Smooth muscle cell (in vitro differentiated cells): ENCODE data around the gene CENPX. TPM values are rescaled to one million over a fixed set of nuclear protein-coding genes. Genes with fewer than 3 reads are reported as not detected.

Source experiments
- DNase-seq: peaks from one replicate; lab custom pipeline; 2025; ENCODE audit not compliant: unreplicated experiment; lab: John Stamatoyannopoulos, UW
- H2AFZ ChIP-seq: fragments of 200-600 bp; sonication (generic); 2 replicates; pipeline ENCODE4 v1.6.0; 2016; ENCODE audit warnings: antibody characterized with exemption, low read depth, mild to moderate bottlenecking
- H3F3A ChIP-seq: fragments of 200-600 bp; sonication (generic); 2 replicates; pipeline ENCODE4 v1.6.0; 2017; ENCODE audit warnings: antibody characterized with exemption, low read depth
- H3K27ac ChIP-seq: fragments of 200-600 bp; sonication (generic); 2 replicates; pipeline ENCODE4 v1.5.1; 2016; ENCODE audit warnings: low read depth, mild to moderate bottlenecking
- H3K27me3 ChIP-seq: fragments of 200-600 bp; sonication (generic); 2 replicates; pipeline ENCODE4 v1.6.1; 2016; ENCODE audit warnings: low read depth, mild to moderate bottlenecking
- H3K36me3 ChIP-seq: fragments of 200-600 bp; sonication (generic); 2 replicates; pipeline ENCODE4 v1.5.1; 2016; ENCODE audit warnings: low read depth
- H3K4me1 ChIP-seq: fragments of 200-600 bp; sonication (generic); 2 replicates; pipeline ENCODE4 v1.5.1; 2016; ENCODE audit warnings: low read depth
- H3K4me2 ChIP-seq: fragments of 200-600 bp; sonication (generic); 2 replicates; pipeline ENCODE4 v1.6.0; 2016; ENCODE audit warnings: mild to moderate bottlenecking
- H3K4me3 ChIP-seq: fragments of 200-600 bp; sonication (generic); 2 replicates; pipeline ENCODE4 v1.5.1; 2016; ENCODE audit warnings: mild to moderate bottlenecking
- H3K79me2 ChIP-seq: fragments of 200-600 bp; sonication (generic); 2 replicates; pipeline ENCODE4 v1.6.0; 2016; ENCODE audit warnings: low read depth, mild to moderate bottlenecking
- H3K9ac ChIP-seq: fragments of 200-600 bp; sonication (generic); 2 replicates; pipeline ENCODE4 v1.6.0; 2016; ENCODE audit warnings: low read depth
- H3K9me3 ChIP-seq: fragments of 200-600 bp; sonication (generic); replicated peaks from 2 replicates; pipeline ENCODE4 v1.5.1; 2016; ENCODE audit warnings: low read depth
- H4K20me1 ChIP-seq: fragments of 200-600 bp; sonication (generic); 2 replicates; pipeline ENCODE4 v1.6.0; 2016; ENCODE audit warnings: low read depth
- CTCF ChIP-seq: fragments of 200-600 bp; sonication (generic); IDR thresholded peaks from 2 replicates; pipeline ENCODE4 v1.5.1; 2017; ENCODE audit warnings: borderline replicate concordance, mild to moderate bottlenecking, antibody characterized with exemption; ENCODE audit not compliant: insufficient read depth, poor library complexity, severe bottlenecking
- WGBS: methylation state at CpG from one replicate; pipeline ENCODE4 v1.1.7; 2016; ENCODE audit warnings: low lambda C conversion rate; 5-methylcytosine and 5-hydroxymethylcytosine counted together
- polyA plus RNA-seq: library from polyadenylated mRNA; unstranded; fragments of >200 nt; fragmentation: Nextera tagmentation; extraction: Ambion mirVana; gene quantifications from 2 replicates; pipeline ENCODE4 v1.2.1, GENCODE V29; 2016
- total RNA-seq: library from RNA; depleted of rRNA; stranded (reverse); fragments of >200 nt; gene quantifications from 2 replicates; pipeline ENCODE4 v1.2.3, GENCODE V29; 2014

The CENPX gene
- total and polyA plus RNA-seq, 2 experiments from 2014 or later, result 44.6 to 57.5 TPM

GRCh38 chr17:82016061-82016874, 6.4 kb downstream of the CENPX start:
- no peaks in the 10 kb centered on the region for H3K36me3 ChIP-seq
- 95% methylated on average over 26 of the region's 28 CpGs for WGBS
- H3K4me1 ChIP-seq, result no peaks in the 10 kb centered on the region
- H3K9ac ChIP-seq, result no peak overlapping the region
- H4K20me1 ChIP-seq, result peaks cover 18% of the 10 kb centered on the region
- DNase-seq, result no peak
- H3K27ac ChIP-seq, result no peak overlapping the region
- H3F3A ChIP-seq, result no peaks in the 10 kb centered on the region
- no peak overlapping the region for H3K4me2 ChIP-seq
- H3K9me3 ChIP-seq, result no peaks in the 10 kb centered on the region
- no peak for TF ChIP-seq CTCF
- H3K27me3 ChIP-seq, result no peaks in the 10 kb centered on the region
- H3K79me2 ChIP-seq, result no peaks in the 10 kb centered on the region
- no peak overlapping the region for H3K4me3 ChIP-seq
- no peak overlapping the region for H2AFZ ChIP-seq

- no peak overlapping the region for H3K27ac ChIP-seq
- no peaks in the 10 kb centered on the region for H3K79me2 ChIP-seq
- no peak for DNase-seq
- H3K27me3 ChIP-seq, result no peaks in the 10 kb centered on the region
- no peak overlapping the region for H3K4me2 ChIP-seq
- H3K9me3 ChIP-seq, result no peaks in the 10 kb centered on the region
- WGBS, result 87% methylated on average over 21 of the region's 24 CpGs
- no peaks in the 10 kb centered on the region for H3F3A ChIP-seq
- H3K4me3 ChIP-seq, result no peak overlapping the region
- H4K20me1 ChIP-seq, result peaks cover 10% of the 10 kb centered on the region
- no peak for TF ChIP-seq CTCF
- no peak overlapping the region for H2AFZ ChIP-seq
- H3K36me3 ChIP-seq, result no peaks in the 10 kb centered on the region
- H3K9ac ChIP-seq, result no peak overlapping the region
- H3K4me1 ChIP-seq, result no peaks in the 10 kb centered on the region
Observed at GRCh38 chr17:82015311-82015971, 7.2 kb downstream of the CENPX start.

- no peaks in the 10 kb centered on the region for H3F3A ChIP-seq
- H3K27ac ChIP-seq, result no peak overlapping the region
- H4K20me1 ChIP-seq, result peaks cover 5% of the 10 kb centered on the region
- H3K36me3 ChIP-seq, result no peaks in the 10 kb centered on the region
- no peak overlapping the region for H3K9ac ChIP-seq
- no peaks in the 10 kb centered on the region for H3K79me2 ChIP-seq
- no peaks in the 10 kb centered on the region for H3K27me3 ChIP-seq
- no peaks in the 10 kb centered on the region for H3K9me3 ChIP-seq
- no peak for TF ChIP-seq CTCF
- H3K4me1 ChIP-seq, result no peaks in the 10 kb centered on the region
- no peak overlapping the region for H3K4me3 ChIP-seq
- H3K4me2 ChIP-seq, result no peak overlapping the region
- no peak overlapping the region for H2AFZ ChIP-seq
- WGBS, result 88% methylated on average over 13 of the region's 13 CpGs
- DNase-seq, result no peak
Observed at GRCh38 chr17:82014971-82015310, 7.7 kb downstream of the CENPX start.
